ENCODE data around the gene LRRC46. TPM values are rescaled to one million over a fixed set of nuclear protein-coding genes. Genes with fewer than 3 reads are reported as not detected.

The LRRC46 gene
- total and polyA plus RNA-seq, 9 of the 15 experiments (the other 6 are each of a cell fraction or from before 2014, with no cell fraction given), result 0.39 to 1.4 (median 0.53) TPM; not detected in 1

- Histone ChIP-seq H3K27me3 (ENCODE audit: control insufficient read depth in 2 of 2, insufficient read depth in 2 of 2, low read length in 2 of 2) (no peaks in the 10 kb centered on the region), H3K9ac (ENCODE audit: insufficient read depth in 1 of 2, low read depth in 2 of 2, low read length in 2 of 2) (no peak overlapping the region), H3K9me3 (replicated peaks; ENCODE audit: control insufficient read depth, insufficient read depth, low read depth, low read length) (no peaks in the 10 kb centered on the region), H3K4me1 (replicated peaks in 1 of 2; ENCODE audit: control insufficient read depth in 2 of 2, insufficient read depth in 2 of 2, low read length in 2 of 2) (peaks cover 36 to 42% of the 10 kb centered on the region in 2 experiments), H3K4me2 (ENCODE audit: insufficient read depth, low read length) (no peak overlapping the region), H2AFZ (ENCODE audit: low read depth, low read length) (no peak overlapping the region), H3K4me3 (no peak overlapping the region), H3K27ac (ENCODE audit: extremely low read depth, low read depth, low read length) (no peak overlapping the region), H3K9me1 (ENCODE audit: control insufficient read depth, insufficient read depth, low read length) (no peaks in the 10 kb centered on the region), H3K36me3 (ENCODE audit: control insufficient read depth, insufficient read depth, low read length) (peaks cover 20% of the 10 kb centered on the region; the same call in 1 of the 3 replicates), H4K20me1 (replicated peaks; ENCODE audit: control insufficient read depth, insufficient read depth, low read length) (no peaks in the 10 kb centered on the region), H3K79me2 (ENCODE audit: control insufficient read depth, insufficient read depth, low read length) (peaks cover 12% of the 10 kb centered on the region)
- FAIRE-seq (no peak), DNase-seq (ENCODE audit: extremely low read depth in 1 of 4, low spot score in 3 of 4) (no peak), ATAC-seq (no peak)
- intact Hi-C loops (cut with micrococcal nuclease) (no loop called here), in situ Hi-C loops (cut with MboI) (no loop called here)
- ChIA-PET CTCF (ENCODE audit: low intra/inter-chr PET ratio) (no interaction called here), POLR2A (interaction anchor here (1.1 kb wide), 1 partner anchor 16 kb away, joined by 4 read pairs; no protein-coding TSS in a partner anchor)
- 86% methylated on average over 12 of the region's 13 CpGs for WGBS (ENCODE audit: insufficient coverage, low coverage, missing lambda C conversion rate)
- TF ChIP-seq CBX1 (IDR thresholded peaks at IDR 0.05; ENCODE audit: low read depth), result no peak
- TF ChIP-seq, protein P1, sequence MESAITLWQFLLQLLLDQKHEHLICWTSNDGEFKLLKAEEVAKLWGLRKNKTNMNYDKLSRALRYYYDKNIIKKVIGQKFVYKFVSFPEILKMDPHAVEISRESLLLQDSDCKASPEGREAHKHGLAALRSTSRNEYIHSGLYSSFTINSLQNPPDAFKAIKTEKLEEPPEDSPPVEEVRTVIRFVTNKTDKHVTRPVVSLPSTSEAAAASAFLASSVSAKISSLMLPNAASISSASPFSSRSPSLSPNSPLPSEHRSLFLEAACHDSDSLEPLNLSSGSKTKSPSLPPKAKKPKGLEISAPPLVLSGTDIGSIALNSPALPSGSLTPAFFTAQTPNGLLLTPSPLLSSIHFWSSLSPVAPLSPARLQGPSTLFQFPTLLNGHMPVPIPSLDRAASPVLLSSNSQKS (CRISPR knock-in tag; IDR thresholded peaks at IDR 0.05), result no peak
- no peak for TF ChIP-seq FOXA1 (IDR thresholded peaks at IDR 0.05; ENCODE audit: borderline replicate concordance)
- no peak for TF ChIP-seq NFATC3 (IDR thresholded peaks at IDR 0.05)
- TF ChIP-seq NCOA1 (IDR thresholded peaks at IDR 0.05; ENCODE audit: low read depth), result no peak
- BruUV-seq (replicated peaks), result no TSS peak
These were observed 7.2 kb downstream of the LRRC46 start for GRCh38 chr17:47838636-47839035.

DNA sequence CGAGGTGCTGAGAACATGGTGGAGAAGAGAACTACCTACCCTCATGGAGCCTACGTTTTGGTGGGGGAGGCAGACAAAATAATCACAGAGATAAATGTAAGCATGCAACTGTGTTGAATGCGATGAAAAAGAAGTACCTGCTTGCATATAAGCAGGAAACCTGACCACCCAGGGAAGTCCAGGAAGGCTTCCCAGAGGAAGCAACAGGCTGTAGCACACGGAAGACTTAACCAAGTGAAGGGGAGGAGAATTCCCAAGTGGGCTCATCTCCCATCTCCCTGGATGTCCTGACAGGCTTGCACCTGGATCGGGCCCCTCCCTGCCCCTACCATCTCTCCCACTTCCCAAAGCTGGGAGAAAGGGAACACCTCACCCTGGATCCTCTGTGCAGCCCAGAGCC lies 7.6 kb downstream of the LRRC46 start:
- H3K9me1 ChIP-seq (ENCODE audit: control insufficient read depth, insufficient read depth, low read length), result no peaks in the 10 kb centered on the region
- no peak overlapping the region for H3K27ac ChIP-seq (ENCODE audit: extremely low read depth, low read depth, low read length)
- no peak overlapping the region for H3K4me3 ChIP-seq
- no peaks in the 10 kb centered on the region for H3K9me3 ChIP-seq (replicated peaks; ENCODE audit: control insufficient read depth, insufficient read depth, low read depth, low read length)
- no TSS peak for BruUV-seq (replicated peaks)
- WGBS (ENCODE audit: insufficient coverage, low coverage, missing lambda C conversion rate), result 74% methylated on average over 5 of the region's 5 CpGs
- H3K79me2 ChIP-seq (ENCODE audit: control insufficient read depth, insufficient read depth, low read length), result peaks cover 12% of the 10 kb centered on the region
- H3K27me3 ChIP-seq (ENCODE audit: control insufficient read depth in 2 of 2, insufficient read depth in 2 of 2, low read length in 2 of 2), result no peaks in the 10 kb centered on the region
- CTCF ChIA-PET (ENCODE audit: low intra/inter-chr PET ratio), result no interaction called here
- no peaks in the 10 kb centered on the region for H4K20me1 ChIP-seq (replicated peaks; ENCODE audit: control insufficient read depth, insufficient read depth, low read length)
- intact Hi-C loops (cut with micrococcal nuclease), result no loop called here
- peaks cover 36 to 45% of the 10 kb centered on the region in 2 experiments for H3K4me1 ChIP-seq (replicated peaks in 1 of 2; ENCODE audit: control insufficient read depth in 2 of 2, insufficient read depth in 2 of 2, low read length in 2 of 2)
- H3K9ac ChIP-seq (ENCODE audit: insufficient read depth in 1 of 2, low read depth in 2 of 2, low read length in 2 of 2), result no peak overlapping the region
- POLR2A ChIA-PET, result no interaction called here
- in situ Hi-C loops (cut with MboI), result no loop called here
- H3K36me3 ChIP-seq (ENCODE audit: control insufficient read depth, insufficient read depth, low read length), result peaks cover 20% of the 10 kb centered on the region; the same call in 1 of the 3 replicates
- peak; percentile 68 for TF ChIP-seq ZFP36 (IDR thresholded peaks at IDR 0.05; ENCODE audit: low read depth, low read length, partially characterized antibody)
- TF ChIP-seq SMAD4 (CRISPR knock-in tag; conservative IDR thresholded peaks at IDR 0.05), result no peak
- no peak for TF ChIP-seq HMGXB4 (CRISPR knock-in tag; IDR thresholded peaks at IDR 0.05)
- ATAC-seq (no peak), DNase-seq (ENCODE audit: extremely low read depth in 1 of 4, low spot score in 3 of 4) (no peak), FAIRE-seq (no peak)
- no peak overlapping the region for H2AFZ ChIP-seq (ENCODE audit: low read depth, low read length)
- H3K4me2 ChIP-seq (ENCODE audit: insufficient read depth, low read length), result no peak overlapping the region
